GM12891 (cell line): ENCODE results near the gene LYRM4.

Experiments
- POLR2A ChIP-seq: IDR thresholded peaks from 2 replicates; pipeline ENCODE4 v1.6.1; 2011; ENCODE audit warnings: low read depth, low read length, control low read depth
- POLR2AphosphoS5 ChIP-seq: IDR thresholded peaks from 2 replicates; pipeline ENCODE4 v1.6.1; 2011; ENCODE audit warnings: low read depth, low read length, control low read depth
- TAF1 ChIP-seq: IDR thresholded peaks from 2 replicates; pipeline ENCODE4 v1.6.1; 2011; ENCODE audit warnings: low read depth, low read length, control low read depth

GRCh38 chr6:5152460-5152859 lies 108.3 kb downstream of the LYRM4 start:
- TF ChIP-seq POLR2A (no peak), TAF1 (no peak), POLR2AphosphoS5 (no peak)
